ENCODE results near the gene TSFM. TPM values are rescaled to one million over a fixed set of nuclear protein-coding genes. Genes with fewer than 3 reads are reported as not detected.

The TSFM gene
- total and polyA plus RNA-seq, 2 of the 13 experiments (the other 11 are each of a cell fraction or from before 2014, with no cell fraction given): 29.8 to 68.3 TPM

GRCh38 chr12:57838594-57839302 lies 56.2 kb downstream of the TSFM start (continued):
- TF ChIP-seq RBFOX2 (IDR thresholded peaks at IDR 0.05; ENCODE audit: low read depth, low read length) (0 out of 2 replicates have a peak, but pooled peaks have one; percentile 30), ARNT (IDR thresholded peaks at IDR 0.05) (no peak)

GRCh38 chr12:57839996-57840395 lies 57.4 kb downstream of the TSFM start:
- FAIRE-seq: no peak
- H3K4me1 ChIP-seq (ENCODE audit: insufficient read depth, low read length): peaks cover 97% of the 10 kb centered on the region
- TF ChIP-seq ATF7 (IDR thresholded peaks at IDR 0.05): no peak
- TF ChIP-seq ATF7 (CRISPR knock-in tag; IDR thresholded peaks at IDR 0.05): no peak
- peak; percentile 68 for TF ChIP-seq MAFF (IDR thresholded peaks at IDR 0.05; ENCODE audit: low read depth, low read length)
- no peak for TF ChIP-seq SRSF9 (IDR thresholded peaks at IDR 0.05; ENCODE audit: borderline replicate concordance, insufficient read depth, low read depth, low read length, poor library complexity, severe bottlenecking)
- TF ChIP-seq RFXANK (CRISPR knock-in tag; IDR thresholded peaks at IDR 0.05): no peak
- no peak for TF ChIP-seq RBFOX2 (IDR thresholded peaks at IDR 0.05; ENCODE audit: low read depth, low read length)
- TF ChIP-seq TBX2 (CRISPR knock-in tag; IDR thresholded peaks at IDR 0.05; ENCODE audit: borderline replicate concordance): no peak
- no peak for TF ChIP-seq ZBTB21 (CRISPR knock-in tag; IDR thresholded peaks at IDR 0.05)
- TF ChIP-seq MAFK (conservative IDR thresholded peaks at IDR 0.05 in 1 of 2, IDR thresholded peaks at IDR 0.05 in 1 of 2; ENCODE audit: low read length in 2 of 2): peak; percentile 82 to 85
- TF ChIP-seq NR2F2 (IDR thresholded peaks at IDR 0.05; ENCODE audit: borderline replicate concordance, low read depth): no peak
- TF ChIP-seq XRCC5 (optimal IDR thresholded peaks at IDR 0.05; ENCODE audit: low read length): no peak
- no peak for TF ChIP-seq KAT2B (IDR thresholded peaks at IDR 0.05; ENCODE audit: borderline replicate concordance, low read depth, low read length)
- no TSS peak for BruUV-seq (replicated peaks)
- 42% methylated on average over 2 of the region's 5 CpGs for WGBS (ENCODE audit: low lambda C conversion rate)
- peaks cover 98% of the 10 kb centered on the region for H4K20me1 ChIP-seq (ENCODE audit: insufficient read depth, low read length)
- H3K9ac ChIP-seq (ENCODE audit: insufficient read depth, low read depth, low read length): no peak overlapping the region
- no peak overlapping the region for H3K4me3 ChIP-seq (replicated peaks in 1 of 3; ENCODE audit: insufficient read depth in 1 of 3, low read depth in 2 of 3, low read length in 3 of 3)
- ChIA-PET CTCF (ENCODE audit: low intra/inter-chr PET ratio, low total read pairs) (interaction anchor here (1.1 kb wide), 1 partner anchor 66 kb away, joined by 4 read pairs; no protein-coding TSS in a partner anchor), POLR2A (no interaction called here)
- peak overlapping the region; percentile 88; the same call in 1 of the 2 replicates for H3K4me2 ChIP-seq (ENCODE audit: low read depth, low read length)
- no peaks in the 10 kb centered on the region for H3K9me3 ChIP-seq (ENCODE audit: low read length)
- intact Hi-C loops (cut with micrococcal nuclease; ENCODE audit: unreplicated experiment) (loop anchor here (5.0 kb wide), 1 partner anchor 68 kb away; the partner anchor contains the start of genes EEF1AKMT3 and METTL1), in situ Hi-C loops (cut with HindIII; ENCODE audit: extremely low pct_ligation_motif_present, low pct_unique_long_range_greater_than_20kb) (loop anchor here (5.0 kb wide), 1 partner anchor 57 kb away; no protein-coding TSS in a partner anchor)
- H3K79me2 ChIP-seq (ENCODE audit: insufficient read depth, low read length): peaks cover 98% of the 10 kb centered on the region
- no peak overlapping the region for H2AFZ ChIP-seq (ENCODE audit: low read length)
- DNase-seq (ENCODE audit: low spot score): no peak
- no peaks in the 10 kb centered on the region; a peak in 1 of 5 replicates for H3K27me3 ChIP-seq (ENCODE audit: control insufficient read depth in 1 of 2, insufficient read depth in 2 of 2, low read length in 2 of 2)
- no peak for ATAC-seq
- peaks cover 4 to 6% of the 10 kb centered on the region in 2 experiments; a peak in 3 of 5 replicates for H3K36me3 ChIP-seq (replicated peaks in 1 of 2; ENCODE audit: control insufficient read depth in 1 of 2, insufficient read depth in 2 of 2, low read length in 2 of 2)
- no peak overlapping the region for H3K27ac ChIP-seq (ENCODE audit: extremely low read length, insufficient read depth, low read length)
